HEK293 (cell line): ENCODE data around the gene IL24.

Experiments
- CTCF ChIA-PET: fragments of 350-600 bp; formaldehyde crosslinking; extraction: SDS; loops from one replicate; lab custom pipeline; 2021; ENCODE audit warnings: antibody characterized with exemption; lab: Yijun Ruan, JAX
- POLR2A ChIA-PET: fragments of 300-600 bp; formaldehyde crosslinking; extraction: SDS; loops from one replicate; lab custom pipeline; 2020; ENCODE audit warnings: antibody characterized with exemption, inconsistent platforms; lab: Yijun Ruan, JAX
- H3K27ac ChIP-seq: fragments of 200-500 bp; sonication (Bioruptor generic); 2 replicates; pipeline ENCODE4 v1.5.1; 2014; ENCODE audit warnings: low read depth, low read length, control low read depth, inconsistent platforms; ENCODE audit errors: extremely low read depth
- H3K36me3 ChIP-seq, 2 experiments: fragments of 200-500 bp in 1 of 2; sonication (Bioruptor generic) in 1 of 2; 1 replicate in 1 of 2; 2 replicates in 1 of 2; pipeline ENCODE4 v1.5.1; 2014 to 2017; ENCODE audit warnings: inconsistent platforms in 2 of 2, low read length in 2 of 2; ENCODE audit not compliant: control insufficient read depth in 2 of 2, insufficient read depth in 1 of 2
- H3K4me1 ChIP-seq: fragments of 200-500 bp; sonication (Bioruptor generic); 2 replicates; pipeline ENCODE4 v1.5.1; 2014; ENCODE audit warnings: mild to moderate bottlenecking, low read length, inconsistent platforms; ENCODE audit not compliant: control insufficient read depth, insufficient read depth
- H3K4me3 ChIP-seq: 2 replicates; pipeline ENCODE4 v1.5.1; 2011; ENCODE audit warnings: low read depth, mild to moderate bottlenecking, control low read depth, low read length, moderate library complexity
- H3K9me3 ChIP-seq: fragments of 200-500 bp; sonication (Bioruptor generic); 2 replicates; pipeline ENCODE4 v1.5.1; 2014; ENCODE audit warnings: low read depth, low read length, inconsistent platforms; ENCODE audit not compliant: control insufficient read depth, insufficient read depth
- AEBP2 ChIP-seq: fragments of 450-650 bp; formaldehyde crosslinking; IDR thresholded peaks from 2 replicates; pipeline ENCODE4 v1.5.1; 2016; ENCODE audit warnings: missing biosample characterization, missing genetic modification characterization, borderline replicate concordance
- KLF16 ChIP-seq: fragments of 450-650 bp; formaldehyde crosslinking; IDR thresholded peaks from 2 replicates; pipeline ENCODE4 v1.5.1; 2017; ENCODE audit warnings: missing biosample characterization, missing genetic modification characterization
- MEIS1 ChIP-seq: sonication (generic); formaldehyde crosslinking; IDR thresholded peaks from 2 replicates; pipeline ENCODE4 v1.8.1; 2022; ENCODE audit warnings: missing genetic modification reagents, mild to moderate bottlenecking, borderline replicate concordance
- OVOL3 ChIP-seq: fragments of 450-650 bp; formaldehyde crosslinking; IDR thresholded peaks from 2 replicates; pipeline ENCODE4 v1.5.1; 2016; ENCODE audit warnings: missing biosample characterization, missing genetic modification characterization
- ZIC2 ChIP-seq: fragments of 450-650 bp; formaldehyde crosslinking; IDR thresholded peaks from 2 replicates; pipeline ENCODE4 v1.5.1; 2016; ENCODE audit warnings: missing biosample characterization, missing genetic modification characterization
- ZNF146 ChIP-seq: fragments of 450-650 bp; formaldehyde crosslinking; IDR thresholded peaks from 2 replicates; pipeline ENCODE4 v1.5.1; 2016; ENCODE audit warnings: missing biosample characterization, missing genetic modification characterization
- ZNF335 ChIP-seq: fragments of 450-650 bp; formaldehyde crosslinking; conservative IDR thresholded peaks from 2 replicates; pipeline ENCODE4 v1.5.1; 2016; ENCODE audit warnings: missing biosample characterization, missing genetic modification characterization
- ZNF362 ChIP-seq: fragments of 450-650 bp; formaldehyde crosslinking; IDR thresholded peaks from 2 replicates; pipeline ENCODE4 v1.5.1; 2016; ENCODE audit warnings: missing biosample characterization, missing genetic modification characterization
- ZNF37A ChIP-seq: fragments of 450-650 bp; IDR thresholded peaks from 2 replicates; pipeline ENCODE4 v1.5.1; 2018; ENCODE audit warnings: missing biosample characterization, missing genetic modification characterization
- ZNF518A ChIP-seq: fragments of 450-650 bp; formaldehyde crosslinking; conservative IDR thresholded peaks from 2 replicates; pipeline ENCODE4 v1.5.1; 2016; ENCODE audit warnings: low read depth, missing biosample characterization, missing genetic modification characterization
- ZNF549 ChIP-seq: fragments of 450-650 bp; IDR thresholded peaks from 2 replicates; pipeline ENCODE4 v1.5.1; 2018; ENCODE audit warnings: missing biosample characterization, missing genetic modification characterization, mild to moderate bottlenecking, inconsistent platforms, moderate library complexity
- ZNF558 ChIP-seq: fragments of 450-650 bp; formaldehyde crosslinking; IDR thresholded peaks from 2 replicates; pipeline ENCODE4 v1.5.1; 2016; ENCODE audit warnings: missing biosample characterization, missing genetic modification characterization
- ZNF707 ChIP-seq: fragments of 450-650 bp; formaldehyde crosslinking; IDR thresholded peaks from 2 replicates; pipeline ENCODE4 v1.5.1; 2016; ENCODE audit warnings: missing biosample characterization, missing genetic modification characterization

Gene IL24

GRCh38 chr1:206883160-206883559 is 14.1 kb upstream of the IL24 start (continued):
- TF ChIP-seq ZNF518A (tag by site-specific recombination) (no peak), OVOL3 (tag by site-specific recombination) (no peak), ZNF146 (tag by site-specific recombination) (no peak)

- H3K27ac ChIP-seq: no peak overlapping the region
- H3K4me3 ChIP-seq: no peak overlapping the region
- H3K36me3 ChIP-seq: no peaks in the 10 kb centered on the region
- no peaks in the 10 kb centered on the region for H3K4me1 ChIP-seq
- no peak for TF ChIP-seq ZNF707
- no peak for TF ChIP-seq ZNF558 (tag by site-specific recombination)
- no peak for TF ChIP-seq AEBP2
- no peak for TF ChIP-seq KLF16 (tag by site-specific recombination)
- TF ChIP-seq ZIC2: no peak
- TF ChIP-seq MEIS1: no peak
- no peak for TF ChIP-seq ZNF549
- ChIA-PET POLR2A (no interaction called here), CTCF (interaction anchor here (0.6 to 3.1 kb wide), 6 partner anchors 11 to 194 kb away, joined by 3 to 10 read pairs (median 4); partner anchors contain the start of gene IL20)
- H3K9me3 ChIP-seq: no peaks in the 10 kb centered on the region
Observed at GRCh38 chr1:206883876-206884275, 13.4 kb upstream of the IL24 start.

- Histone ChIP-seq H3K4me3 (no peak overlapping the region), H3K36me3 (no peaks in the 10 kb centered on the region)
- ChIA-PET CTCF (interaction anchor here (0.6 kb wide), 1 partner anchor 48 kb away, joined by 3 read pairs; no protein-coding TSS in a partner anchor), POLR2A (interaction anchor here (0.6 to 1.1 kb wide), 2 partner anchors 28 to 67 kb away, joined by 3 to 6 read pairs; no protein-coding TSS in a partner anchor)
- TF ChIP-seq ZNF362 (tag by site-specific recombination) (no peak), ZNF37A (tag by site-specific recombination) (no peak), ZNF335 (tag by site-specific recombination) (no peak)
- TF ChIP-seq, all 188 proteins: peak for 0
- H3K4me1 ChIP-seq: no peaks in the 10 kb centered on the region
- H3K27ac ChIP-seq: no peak overlapping the region
- no peaks in the 10 kb centered on the region for H3K9me3 ChIP-seq
Observed at GRCh38 chr1:206885341-206886060, 11.7 kb upstream of the IL24 start.
